Stimulated activated CD8-positive, alpha-beta memory T cell treated with anti-CD3 and anti-CD28 coated beads, Interleukin-15, amount 100 ng/mL, for 24 hours (primary cell): ENCODE data around the gene PPM1F.
"Not testable (repeated sequence)": the region's sequence is repeated elsewhere in the genome, so short reads cannot be mapped to it uniquely, and the experiment has no call there.

Experiments
- DNase-seq: peaks from one replicate; pipeline ENCODE4 v3.0.0-alpha.2; 2020; ENCODE audit warnings: low read depth

Gene PPM1F

GRCh38 chr22:21919526-21920307, 32.9 kb downstream of the PPM1F start:
- no peak for DNase-seq

GRCh38 chr22:21918466-21919185, 34.0 kb downstream of the PPM1F start:
- DNase-seq: no peak

- DNase-seq: no peak
These were observed 34.7 kb downstream of the PPM1F start for GRCh38 chr22:21917959-21918261.

- DNase-seq: no peak
These were observed 35.3 kb downstream of the PPM1F start for GRCh38 chr22:21917181-21917958.

- no peak for DNase-seq
These were observed 36.2 kb downstream of the PPM1F start for GRCh38 chr22:21916309-21916918.

- DNase-seq: no peak
These were observed 36.9 kb downstream of the PPM1F start for GRCh38 chr22:21915624-21916308.

GRCh38 chr22:21914033-21914642, 38.5 kb downstream of the PPM1F start:
- DNase-seq: not testable (repeated sequence)

GRCh38 chr22:21910367-21910766, 42.3 kb downstream of the PPM1F start:
- not testable (repeated sequence) for DNase-seq

- DNase-seq: no peak
These were observed 42.8 kb downstream of the PPM1F start for GRCh38 chr22:21909871-21910270.

- DNase-seq: no peak
These were observed 44.8 kb downstream of the PPM1F start for GRCh38 chr22:21907638-21908522.

- DNase-seq: not testable (repeated sequence)
These were observed 47.4 kb downstream of the PPM1F start for GRCh38 chr22:21905234-21905633.

GRCh38 chr22:21904250-21904789, 48.3 kb downstream of the PPM1F start:
- no peak for DNase-seq

GRCh38 chr22:21903283-21903682, 49.4 kb downstream of the PPM1F start:
- DNase-seq: no peak

- DNase-seq: no peak
These were observed 50.2 kb downstream of the PPM1F start for GRCh38 chr22:21902296-21903087.

- no peak for DNase-seq
These were observed 54.2 kb downstream of the PPM1F start for GRCh38 chr22:21898354-21898896.

GRCh38 chr22:21896951-21897513, 55.6 kb downstream of the PPM1F start:
- no peak for DNase-seq

- not testable (repeated sequence) for DNase-seq
These were observed 56.4 kb downstream of the PPM1F start for GRCh38 chr22:21896275-21896674.

GRCh38 chr22:21894799-21895198, 57.8 kb downstream of the PPM1F start:
- no peak for DNase-seq
